Mesothelial cell of epicardium (in vitro differentiated cells): Measurements from ENCODE around the gene TOGARAM2. TPM values are rescaled to one million over a fixed set of nuclear protein-coding genes. Genes with fewer than 3 reads are reported as not detected.

ENCODE experiments used
- DNase-seq, 2 experiments: peaks; one replicate each; pipeline ENCODE4 v3.0.0; 2021; ENCODE audit warnings: low spot score in 2 of 2; ENCODE audit not compliant: unreplicated experiment in 2 of 2
- H3K27ac Mint-ChIP-seq: 2 replicates; pipeline ENCODE4 v1.8.0; 2021; ENCODE audit warnings: mixed read lengths
- H3K27me3 Mint-ChIP-seq: 2 replicates; pipeline ENCODE4 v1.8.0; 2021; ENCODE audit warnings: low read depth, mixed read lengths
- H3K36me3 Mint-ChIP-seq: 2 replicates; pipeline ENCODE4 v1.8.0; 2021; ENCODE audit warnings: mixed read lengths
- H3K4me1 Mint-ChIP-seq: 2 replicates; pipeline ENCODE4 v1.8.0; 2021; ENCODE audit warnings: mixed read lengths
- H3K4me3 Mint-ChIP-seq: 2 replicates; pipeline ENCODE4 v1.8.0; 2021; ENCODE audit warnings: mild to moderate bottlenecking, moderate library complexity, mixed read lengths
- H3K9me3 Mint-ChIP-seq: 2 replicates; pipeline ENCODE4 v1.8.0; 2021; ENCODE audit warnings: mixed read lengths
- total RNA-seq: library from RNA; stranded (reverse); gene quantifications from 3 replicates; pipeline ENCODE4 v1.2.1, GENCODE V29; 2021
- TF ChIP-seq, protein P1 (sequence below): fragments of 200-600 bp; sonication (generic); IDR thresholded peaks from one replicate; pipeline ENCODE4 v1.5.0; 2021; ENCODE audit warnings: antibody characterized with exemption; ENCODE audit not compliant: unreplicated experiment

The TOGARAM2 gene
- total RNA-seq, 1 donor from 2014 or later = 0.40 TPM

DNA sequence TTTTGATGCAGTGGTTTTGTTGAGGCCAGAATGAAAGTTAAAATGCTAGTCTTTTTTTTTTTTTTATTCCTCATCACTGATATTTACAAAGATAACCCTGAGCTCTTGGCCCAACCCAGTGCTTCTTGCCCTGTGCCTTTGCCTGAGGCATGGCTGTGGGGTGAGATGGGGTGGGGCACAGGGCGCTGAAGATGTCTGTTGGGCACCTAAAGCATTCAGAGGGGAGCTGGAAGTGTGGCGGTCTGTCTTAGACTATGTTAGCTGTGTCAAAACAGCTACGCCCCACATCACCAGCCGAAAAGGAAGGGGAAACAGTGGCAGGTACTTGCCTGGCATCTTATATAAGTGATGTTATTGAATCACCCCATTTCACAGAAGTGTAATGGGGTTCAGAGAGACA is 20.7 kb downstream of the TOGARAM2 start:
- DNase-seq = no peak
- H3K36me3 Mint-ChIP-seq = no peaks in the 10 kb centered on the region
- peaks cover 4% of the 10 kb centered on the region for H3K27me3 Mint-ChIP-seq
- peaks cover 8% of the 10 kb centered on the region for H3K4me1 Mint-ChIP-seq
- TF ChIP-seq, protein P1, sequence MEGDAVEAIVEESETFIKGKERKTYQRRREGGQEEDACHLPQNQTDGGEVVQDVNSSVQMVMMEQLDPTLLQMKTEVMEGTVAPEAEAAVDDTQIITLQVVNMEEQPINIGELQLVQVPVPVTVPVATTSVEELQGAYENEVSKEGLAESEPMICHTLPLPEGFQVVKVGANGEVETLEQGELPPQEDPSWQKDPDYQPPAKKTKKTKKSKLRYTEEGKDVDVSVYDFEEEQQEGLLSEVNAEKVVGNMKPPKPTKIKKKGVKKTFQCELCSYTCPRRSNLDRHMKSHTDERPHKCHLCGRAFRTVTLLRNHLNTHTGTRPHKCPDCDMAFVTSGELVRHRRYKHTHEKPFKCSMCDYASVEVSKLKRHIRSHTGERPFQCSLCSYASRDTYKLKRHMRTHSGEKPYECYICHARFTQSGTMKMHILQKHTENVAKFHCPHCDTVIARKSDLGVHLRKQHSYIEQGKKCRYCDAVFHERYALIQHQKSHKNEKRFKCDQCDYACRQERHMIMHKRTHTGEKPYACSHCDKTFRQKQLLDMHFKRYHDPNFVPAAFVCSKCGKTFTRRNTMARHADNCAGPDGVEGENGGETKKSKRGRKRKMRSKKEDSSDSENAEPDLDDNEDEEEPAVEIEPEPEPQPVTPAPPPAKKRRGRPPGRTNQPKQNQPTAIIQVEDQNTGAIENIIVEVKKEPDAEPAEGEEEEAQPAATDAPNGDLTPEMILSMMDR = no peak
- H3K27ac Mint-ChIP-seq = no peak overlapping the region
- no peaks in the 10 kb centered on the region for H3K9me3 Mint-ChIP-seq
- no peak overlapping the region for H3K4me3 Mint-ChIP-seq

DNA sequence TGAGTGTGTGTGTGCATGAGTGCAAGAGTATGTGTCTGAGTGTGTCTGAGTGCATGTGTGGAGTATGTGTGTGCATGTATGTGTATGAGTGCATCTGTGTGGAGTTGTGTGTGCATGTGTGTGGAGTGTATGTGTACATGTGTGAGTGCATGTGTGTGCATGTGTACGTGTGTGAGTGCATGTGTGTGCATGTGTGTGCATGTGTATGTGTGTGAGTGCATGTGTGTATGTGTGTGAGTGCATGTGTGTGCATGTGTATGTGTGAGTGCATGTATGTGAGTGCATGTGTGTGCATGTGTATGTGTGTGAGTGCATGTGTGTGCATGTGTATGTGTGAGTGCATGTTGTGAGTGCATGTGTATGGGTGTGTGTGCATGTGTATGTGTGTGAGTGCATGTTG is 23.7 kb downstream of the TOGARAM2 start:
- Mint-ChIP-seq H3K36me3 (no peaks in the 10 kb centered on the region), H3K4me1 (no peaks in the 10 kb centered on the region), H3K9me3 (no peaks in the 10 kb centered on the region), H3K27me3 (no peaks in the 10 kb centered on the region), H3K4me3 (no peak overlapping the region), H3K27ac (no peak overlapping the region)
- no peak for DNase-seq
- TF ChIP-seq, protein P1 = no peak

DNA sequence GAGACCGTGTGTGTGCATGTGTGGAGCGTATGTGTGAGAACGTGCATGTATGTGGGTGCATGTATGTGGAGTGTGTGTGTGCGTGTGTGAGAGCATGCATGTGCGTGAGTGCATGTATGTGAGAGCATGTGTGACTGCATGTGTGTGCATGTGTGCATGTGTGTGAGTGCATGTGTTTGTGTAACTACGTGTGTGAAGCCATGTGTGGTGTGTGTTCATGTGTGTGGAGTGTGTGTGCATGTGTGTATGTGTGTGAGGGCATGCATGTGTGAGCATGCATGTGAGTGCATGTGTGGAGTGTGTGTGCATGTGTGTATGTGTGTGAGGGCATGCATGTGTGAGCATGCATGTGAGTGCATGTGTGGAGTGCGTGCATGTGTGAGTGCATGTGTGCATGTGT is 24.2 kb downstream of the TOGARAM2 start:
- Mint-ChIP-seq H3K27me3 (no peaks in the 10 kb centered on the region), H3K9me3 (no peaks in the 10 kb centered on the region), H3K4me3 (no peak overlapping the region), H3K4me1 (no peaks in the 10 kb centered on the region), H3K27ac (no peak overlapping the region), H3K36me3 (no peaks in the 10 kb centered on the region)
- no peak for DNase-seq
- TF ChIP-seq, protein P1 = no peak

DNA sequence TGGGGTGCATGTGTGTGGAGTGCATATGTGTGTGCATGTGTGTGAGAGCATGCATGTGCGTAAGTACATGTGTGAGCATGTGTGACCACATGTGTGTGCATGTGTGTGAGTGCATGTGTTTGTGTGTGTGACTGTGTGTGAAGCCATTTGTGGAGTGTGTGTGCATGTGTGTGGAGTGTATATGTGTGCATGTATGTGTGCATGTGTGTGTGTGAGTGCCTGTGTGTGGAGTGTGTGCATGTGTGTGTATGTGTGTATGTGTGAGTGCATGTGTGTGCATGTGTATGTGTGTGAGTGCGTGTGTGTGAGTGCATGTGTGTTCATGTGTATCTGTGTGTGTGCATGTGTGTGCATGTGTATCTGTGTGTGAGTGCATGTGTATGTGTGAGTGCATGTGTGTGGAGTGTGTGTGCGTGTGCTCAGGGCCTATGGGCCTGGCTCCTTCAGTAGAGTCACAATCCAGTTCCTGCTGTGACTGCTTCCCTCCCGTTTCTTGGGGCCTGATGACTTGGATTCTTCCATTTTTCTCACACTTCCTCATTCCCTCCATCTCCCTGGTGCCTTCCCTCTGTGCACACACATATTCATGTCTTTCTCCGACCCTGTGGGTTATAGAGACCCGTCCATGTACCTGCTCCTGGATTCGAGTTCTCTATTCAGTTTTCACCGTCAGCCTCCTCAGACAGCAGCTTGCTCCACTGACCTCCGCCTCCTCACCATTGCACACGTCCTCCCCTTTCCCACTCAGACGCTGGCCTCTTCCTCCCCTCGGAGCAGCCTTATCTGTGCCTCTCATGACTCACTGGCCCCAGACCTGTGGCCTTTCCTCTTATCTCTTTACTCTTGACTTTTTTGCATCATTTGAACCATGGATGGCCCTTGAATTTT is 25.2 kb downstream of the TOGARAM2 start:
- no peaks in the 10 kb centered on the region for H3K27me3 Mint-ChIP-seq
- H3K27ac Mint-ChIP-seq = no peak overlapping the region
- TF ChIP-seq, protein P1 = no peak
- H3K36me3 Mint-ChIP-seq = no peaks in the 10 kb centered on the region
- no peaks in the 10 kb centered on the region for H3K9me3 Mint-ChIP-seq
- DNase-seq = no peak
- H3K4me1 Mint-ChIP-seq = peaks cover 8% of the 10 kb centered on the region
- no peak overlapping the region for H3K4me3 Mint-ChIP-seq

DNA sequence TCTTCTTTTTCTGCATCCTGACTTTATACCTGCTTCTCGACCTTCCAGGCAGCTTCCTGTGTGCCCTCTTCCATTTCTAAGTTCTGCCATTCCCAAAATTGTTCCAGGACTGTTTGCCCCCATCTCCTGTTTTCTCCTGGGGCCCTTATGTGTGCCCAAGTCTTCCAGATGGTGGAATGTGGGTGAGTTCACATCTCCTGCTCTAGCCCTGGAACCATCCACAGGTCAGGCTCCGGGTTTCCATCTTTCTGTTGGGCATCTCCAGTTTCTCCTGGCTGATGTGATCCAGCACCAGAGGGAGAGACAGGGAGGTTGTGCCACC is 25.8 kb downstream of the TOGARAM2 start:
- Mint-ChIP-seq H3K9me3 (no peaks in the 10 kb centered on the region), H3K27me3 (no peaks in the 10 kb centered on the region), H3K27ac (no peak overlapping the region), H3K4me1 (peaks cover 14% of the 10 kb centered on the region), H3K4me3 (no peak overlapping the region), H3K36me3 (no peaks in the 10 kb centered on the region)
- DNase-seq = no peak
- TF ChIP-seq, protein P1 = no peak

DNA sequence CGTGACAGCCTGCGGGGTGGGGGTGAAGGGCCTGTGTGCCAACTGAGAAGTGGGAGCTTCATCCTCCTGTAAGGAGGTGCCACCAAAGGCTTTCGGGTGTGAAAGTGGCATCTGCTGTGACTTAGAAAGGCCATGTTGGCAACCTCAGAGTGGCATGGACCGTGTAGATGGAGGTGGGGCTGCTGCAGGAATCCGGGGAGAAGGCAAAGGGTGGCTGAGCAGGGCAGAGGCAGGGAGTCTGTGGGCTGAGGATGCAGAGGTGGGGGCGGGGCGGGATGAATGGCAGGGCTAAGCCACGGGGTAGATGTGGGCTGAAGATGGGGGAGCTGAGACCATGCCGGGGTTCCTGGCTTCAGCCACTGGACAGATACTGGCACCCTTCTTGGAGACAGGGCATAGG is 28.2 kb downstream of the TOGARAM2 start:
- Mint-ChIP-seq H3K36me3 (no peaks in the 10 kb centered on the region), H3K27me3 (no peaks in the 10 kb centered on the region), H3K4me3 (no peak overlapping the region), H3K9me3 (no peaks in the 10 kb centered on the region), H3K4me1 (peaks cover 15% of the 10 kb centered on the region), H3K27ac (no peak overlapping the region)
- TF ChIP-seq, protein P1 = no peak
- DNase-seq = no peak
